GM12864 (cell line): ENCODE results near the gene PRKAG2.
"Not testable (repeated sequence)": the region's sequence is repeated elsewhere in the genome, so short reads cannot be mapped to it uniquely, and the experiment has no call there.

Experiments
- DNase-seq: peaks from one replicate; pipeline ENCODE4 v3.0.0-alpha.2; 2011; ENCODE audit warnings: low read depth
- H3K4me3 ChIP-seq: 2 replicates; pipeline ENCODE4 v1.5.1; 2011; ENCODE audit warnings: mild to moderate bottlenecking, low read depth, low read length, control low read depth
- TF ChIP-seq, protein P1 (sequence below): IDR thresholded peaks from 2 replicates; pipeline ENCODE4 v1.5.1; 2011; ENCODE audit warnings: low read depth, mild to moderate bottlenecking, moderate library complexity, low read length, control low read depth, inconsistent platforms; ENCODE audit errors: missing control alignments

The PRKAG2 gene

DNA sequence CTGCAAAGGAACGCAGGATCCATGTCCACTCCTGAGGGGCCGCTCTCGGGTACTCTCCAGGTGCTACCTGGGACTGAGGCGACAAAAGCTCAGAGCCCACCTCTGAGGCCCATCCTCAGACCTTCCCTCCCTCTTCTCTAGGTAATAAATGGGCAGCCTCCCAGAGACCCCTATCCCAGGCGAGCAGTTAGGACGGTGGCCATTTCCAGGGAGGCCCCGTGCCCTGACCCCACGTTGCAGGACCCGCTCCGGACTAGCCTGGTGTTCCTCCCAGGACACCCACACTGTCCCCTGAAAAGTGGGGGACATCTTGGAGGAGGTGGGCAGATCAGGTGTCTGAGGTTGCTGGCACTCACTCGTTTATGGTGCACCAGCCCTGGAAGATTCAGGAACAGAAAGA is 44.3 kb downstream of the PRKAG2 start:
- no peak for DNase-seq
- TF ChIP-seq, protein P1, sequence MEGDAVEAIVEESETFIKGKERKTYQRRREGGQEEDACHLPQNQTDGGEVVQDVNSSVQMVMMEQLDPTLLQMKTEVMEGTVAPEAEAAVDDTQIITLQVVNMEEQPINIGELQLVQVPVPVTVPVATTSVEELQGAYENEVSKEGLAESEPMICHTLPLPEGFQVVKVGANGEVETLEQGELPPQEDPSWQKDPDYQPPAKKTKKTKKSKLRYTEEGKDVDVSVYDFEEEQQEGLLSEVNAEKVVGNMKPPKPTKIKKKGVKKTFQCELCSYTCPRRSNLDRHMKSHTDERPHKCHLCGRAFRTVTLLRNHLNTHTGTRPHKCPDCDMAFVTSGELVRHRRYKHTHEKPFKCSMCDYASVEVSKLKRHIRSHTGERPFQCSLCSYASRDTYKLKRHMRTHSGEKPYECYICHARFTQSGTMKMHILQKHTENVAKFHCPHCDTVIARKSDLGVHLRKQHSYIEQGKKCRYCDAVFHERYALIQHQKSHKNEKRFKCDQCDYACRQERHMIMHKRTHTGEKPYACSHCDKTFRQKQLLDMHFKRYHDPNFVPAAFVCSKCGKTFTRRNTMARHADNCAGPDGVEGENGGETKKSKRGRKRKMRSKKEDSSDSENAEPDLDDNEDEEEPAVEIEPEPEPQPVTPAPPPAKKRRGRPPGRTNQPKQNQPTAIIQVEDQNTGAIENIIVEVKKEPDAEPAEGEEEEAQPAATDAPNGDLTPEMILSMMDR = no peak
- no peak overlapping the region for H3K4me3 ChIP-seq

DNA sequence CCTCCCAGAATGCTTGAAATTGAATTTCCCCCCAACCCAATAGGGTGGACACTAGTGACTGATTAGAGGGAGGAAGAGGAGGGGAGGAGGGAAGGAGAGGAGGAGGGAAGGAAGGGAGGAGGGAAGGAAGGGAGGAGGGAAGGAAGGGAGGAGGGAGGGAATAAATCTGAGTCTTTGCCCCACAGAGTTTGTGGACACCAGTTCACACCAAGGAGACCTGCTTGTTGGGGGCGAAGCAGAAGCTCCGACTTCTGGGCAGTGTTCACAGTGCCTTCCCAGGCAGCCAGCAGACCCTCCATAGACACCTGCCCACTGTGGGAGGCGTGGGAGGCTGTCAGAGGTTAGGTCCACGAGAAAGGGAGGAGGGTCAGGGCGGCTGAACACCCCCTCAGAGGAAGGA is 44.8 kb downstream of the PRKAG2 start:
- TF ChIP-seq, protein P1 = no peak
- no peak for DNase-seq
- no peak overlapping the region for H3K4me3 ChIP-seq

GRCh38 chr7:151831606-151832005 is 45.3 kb downstream of the PRKAG2 start:
- TF ChIP-seq, protein P1 = no peak
- H3K4me3 ChIP-seq = no peak overlapping the region
- DNase-seq = no peak

DNA sequence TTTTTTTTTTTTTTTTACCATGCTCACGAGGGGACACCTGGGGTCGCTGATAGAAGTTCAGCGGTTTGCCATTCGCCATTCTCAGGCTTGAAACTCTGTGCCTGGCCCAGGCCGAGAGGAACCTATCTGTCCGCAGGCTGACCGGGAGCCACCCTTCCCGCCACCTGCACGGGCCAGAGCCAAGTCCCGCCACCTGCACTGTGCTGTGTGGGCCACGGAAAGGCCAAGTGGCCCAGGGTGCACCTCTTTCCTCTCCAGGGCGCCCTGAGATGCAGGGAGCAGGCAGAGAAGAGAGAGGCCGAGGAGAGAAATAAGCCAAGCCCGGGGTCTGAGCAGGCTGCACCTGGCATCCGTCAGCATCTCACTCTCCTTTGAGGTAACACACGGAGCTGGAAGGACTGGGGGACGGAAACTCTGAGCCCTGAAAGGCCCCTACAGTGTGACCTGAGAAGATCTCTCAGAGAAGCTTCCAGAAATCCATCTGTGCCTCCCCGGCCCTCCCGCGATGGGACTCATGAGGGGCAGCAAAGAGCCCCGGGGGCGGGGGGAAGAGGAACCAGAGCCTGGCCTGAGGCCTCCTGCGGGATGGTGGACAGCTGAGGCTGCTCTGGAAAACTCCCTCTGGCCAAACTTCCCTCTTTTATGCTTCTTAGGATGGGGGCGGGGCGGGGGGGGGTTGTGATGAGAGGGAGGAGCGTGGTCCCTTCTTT is 46.6 kb downstream of the PRKAG2 start:
- no peak overlapping the region for H3K4me3 ChIP-seq
- TF ChIP-seq, protein P1 = no peak
- no peak for DNase-seq

DNA sequence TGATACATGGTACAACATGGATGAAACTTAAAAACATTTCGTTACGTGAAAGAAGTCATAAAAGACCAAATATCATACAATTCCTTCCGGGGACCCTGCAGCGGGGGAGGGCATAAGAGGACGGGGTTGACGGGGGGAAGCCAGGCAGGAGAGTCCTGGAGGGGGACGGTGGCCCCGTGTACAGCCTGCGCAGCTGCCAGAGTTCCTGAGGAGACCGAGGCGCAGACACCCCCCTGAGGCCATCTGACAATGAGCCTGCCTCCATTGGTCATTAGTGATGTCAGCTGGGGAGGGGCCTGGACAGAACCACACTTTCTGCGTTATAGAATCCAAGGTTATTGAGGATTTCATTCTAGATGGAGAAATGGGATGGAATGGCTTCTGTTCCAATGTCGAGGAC is 47.2 kb downstream of the PRKAG2 start:
- TF ChIP-seq, protein P1 = no peak
- no peak for DNase-seq
- H3K4me3 ChIP-seq = no peak overlapping the region

DNA sequence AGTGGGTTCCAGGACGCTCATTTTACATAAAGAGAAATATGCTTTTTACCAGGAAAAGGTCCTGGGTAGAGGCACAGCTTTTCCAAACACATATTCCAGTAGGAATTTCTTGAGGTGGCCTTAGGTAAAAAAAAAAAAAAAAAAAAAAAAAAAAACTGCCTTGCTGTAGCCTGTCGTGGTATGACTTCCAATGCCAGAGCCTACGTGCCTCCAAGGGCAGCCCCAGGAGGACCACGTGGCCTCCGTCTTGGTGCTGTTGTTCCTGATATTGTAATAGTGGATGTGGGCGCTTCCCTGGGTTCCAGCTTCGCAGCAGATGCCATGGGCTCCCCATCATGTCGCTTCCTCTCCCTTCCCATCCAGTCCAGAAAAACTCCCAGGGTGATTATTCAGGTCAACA is 49.3 kb downstream of the PRKAG2 start:
- no peak for DNase-seq
- TF ChIP-seq, protein P1 = no peak
- no peak overlapping the region for H3K4me3 ChIP-seq

DNA sequence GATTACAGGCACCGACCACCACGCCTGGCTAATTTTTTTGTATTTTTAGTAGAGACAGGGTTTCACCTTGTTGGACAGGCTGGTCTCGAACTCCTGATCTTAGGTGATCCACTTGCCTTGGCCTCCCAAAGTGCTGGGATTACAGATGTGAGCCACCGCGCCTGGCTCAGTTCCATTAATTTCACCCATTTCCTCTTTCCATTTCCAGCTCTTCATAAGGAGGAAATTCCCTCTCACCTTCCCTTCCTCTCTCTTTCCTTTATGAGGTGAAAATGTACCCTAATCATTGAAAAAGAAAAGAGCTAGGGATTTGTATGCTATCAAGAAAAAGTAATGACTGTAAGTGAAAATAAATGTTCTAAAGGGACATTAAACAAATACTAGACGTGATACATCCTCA is 50.6 kb downstream of the PRKAG2 start:
- H3K4me3 ChIP-seq, DNase-seq: not testable (repeated sequence)
